CD4-positive, alpha-beta T cell treated with Interleukin-17A for 4 hours (primary cell): Measurements from ENCODE around the gene ZRANB2.
A peak's percentile ranks its signal among the peaks of the same experiment; 100 is the strongest.

ENCODE experiments used
- DNase-seq: peaks from one replicate; pipeline ENCODE4 v3.0.0-alpha.2; 2020; ENCODE audit warnings: mixed read lengths

The ZRANB2 gene

GRCh38 chr1:71068325-71069240 is 12.3 kb downstream of the ZRANB2 start:
- no peak for DNase-seq

DNA sequence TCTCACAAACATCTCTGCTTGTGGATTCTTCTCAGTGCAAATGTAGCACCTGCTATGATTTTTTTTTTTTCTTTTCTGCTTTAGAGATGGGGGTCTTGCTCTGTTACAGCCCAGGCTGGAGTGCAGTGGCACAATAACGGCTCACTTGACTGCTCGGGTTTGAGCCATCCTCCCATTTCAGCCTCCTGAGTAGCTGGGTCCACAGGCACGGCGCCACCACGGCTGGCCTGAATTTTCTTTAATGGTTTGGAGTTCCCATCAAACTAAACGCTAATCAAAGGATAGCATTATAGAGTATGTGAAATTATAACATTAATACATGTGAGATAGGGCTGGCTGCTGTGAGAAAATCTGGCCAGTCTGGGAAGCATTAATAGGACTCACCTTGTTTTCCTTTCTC is 26.0 kb downstream of the ZRANB2 start:
- DNase-seq = no peak

DNA sequence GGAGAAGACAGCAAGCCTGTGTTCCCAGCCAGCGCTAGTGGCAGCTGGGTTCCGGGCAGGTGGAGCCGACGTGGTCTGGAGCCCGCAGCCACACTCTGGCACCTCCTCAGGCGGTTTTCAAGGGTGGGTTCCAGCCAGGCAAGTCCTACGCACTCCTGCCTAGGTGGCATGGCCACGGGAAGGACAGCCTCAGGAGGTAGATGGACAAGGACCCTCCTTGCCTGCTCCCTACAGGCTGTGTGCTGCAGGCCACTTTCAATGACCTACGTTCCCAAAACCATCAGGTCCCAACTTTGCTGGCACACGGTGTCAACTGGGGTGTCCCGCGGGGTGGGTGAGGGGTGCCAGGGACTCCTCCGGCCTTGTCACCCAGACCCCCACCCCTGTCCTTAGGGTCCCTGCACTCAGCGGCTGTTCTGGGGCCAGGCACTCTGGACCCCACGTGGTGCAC is 26.5 kb downstream of the ZRANB2 start:
- peak; percentile 6 for DNase-seq

DNA sequence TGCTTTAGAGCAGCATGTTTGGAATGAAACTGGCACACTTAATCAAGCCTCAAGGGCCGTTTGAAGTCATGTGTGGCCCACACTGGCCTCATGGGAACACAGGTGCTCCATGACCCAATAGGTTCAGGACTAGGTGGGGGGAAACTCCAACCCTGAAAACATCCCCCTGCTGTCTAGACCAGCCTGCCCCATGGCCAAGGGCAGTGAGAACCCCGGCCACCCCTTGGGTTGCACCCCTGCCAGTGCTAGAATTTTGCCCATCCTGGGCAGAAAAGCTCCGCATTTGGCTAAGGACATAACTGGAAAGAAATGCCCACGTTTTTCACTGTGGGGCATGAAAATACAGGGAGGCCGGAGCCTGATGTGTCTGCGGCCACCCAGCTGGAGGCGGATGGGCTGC is 27.1 kb downstream of the ZRANB2 start:
- no peak for DNase-seq

GRCh38 chr1:71053146-71053545 is 27.7 kb downstream of the ZRANB2 start:
- DNase-seq = no peak

DNA sequence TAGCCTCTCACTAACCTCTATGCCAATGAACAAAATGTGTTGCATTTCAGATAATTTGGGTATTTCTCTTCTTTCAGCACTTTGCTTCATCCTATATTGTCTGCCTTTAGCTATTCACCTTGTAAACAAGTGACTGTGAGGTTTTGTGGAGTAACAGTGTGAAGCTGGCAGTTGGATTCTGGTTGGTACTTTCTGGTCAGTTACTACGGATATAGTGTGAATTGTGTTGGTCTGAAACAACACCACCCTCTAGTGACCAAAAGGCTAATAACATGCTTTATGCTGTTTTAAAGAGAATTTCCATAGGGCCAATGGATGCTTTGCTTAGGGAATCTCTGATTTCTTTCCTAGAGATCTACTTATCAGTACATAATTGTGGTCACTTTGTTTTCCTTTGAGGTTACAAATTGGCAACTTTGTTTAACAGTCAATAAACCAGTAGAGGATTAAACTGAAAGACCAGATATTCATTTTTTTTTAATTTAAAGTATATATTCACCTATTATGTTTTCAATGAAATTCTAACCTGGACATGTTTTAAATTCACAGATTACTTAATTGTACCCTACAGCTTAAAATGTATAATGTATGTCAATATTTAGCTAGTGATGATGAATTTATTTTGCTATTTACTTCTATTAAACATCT is 30.8 kb downstream of the ZRANB2 start:
- DNase-seq = peak; percentile 8

- DNase-seq = peak; percentile 70
These were observed 32.9 kb downstream of the ZRANB2 start, which contains the start of gene PTGER3 for GRCh38 chr1:71047635-71048607. TSS of gene PTGER3 (minus strand) at chr1:71047816. CDS start at chr1:71047577, 239 bp downstream.

DNA sequence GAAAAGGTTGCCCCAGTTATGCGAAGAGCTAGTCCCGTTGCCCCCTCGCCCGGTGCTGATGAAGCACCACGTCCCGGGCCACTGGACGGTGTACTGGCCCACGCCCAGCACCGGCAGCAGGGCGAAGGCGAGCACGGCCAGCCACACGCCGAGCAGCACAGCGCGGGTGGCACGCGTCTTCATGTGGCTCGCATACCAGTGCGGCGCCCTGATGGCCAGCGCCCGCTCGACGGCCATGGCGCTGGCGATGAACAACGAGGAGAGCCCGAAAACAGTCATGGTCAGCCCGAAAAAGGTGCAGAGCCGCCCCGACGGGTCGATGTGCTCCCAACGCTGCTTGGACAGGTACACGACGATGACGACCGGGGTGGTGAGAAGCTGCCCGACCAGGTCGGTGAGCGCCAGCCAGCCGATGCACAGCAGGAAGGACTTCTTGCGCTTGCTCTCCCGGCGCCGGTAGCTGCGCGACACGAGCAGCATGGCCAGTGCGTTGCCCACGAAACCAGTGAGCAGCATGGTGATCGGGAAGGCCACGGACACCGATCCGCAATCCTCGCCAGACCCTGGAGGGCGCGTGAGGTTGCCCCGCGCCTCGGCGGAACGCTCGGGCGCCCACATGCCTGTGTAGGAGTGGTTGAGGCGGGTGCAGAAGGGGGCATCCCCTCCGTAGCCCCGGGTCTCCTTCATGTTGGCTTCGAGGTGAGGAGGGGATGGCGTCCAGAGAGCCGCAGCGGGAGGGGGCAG is 33.8 kb downstream of the ZRANB2 start:
- DNase-seq = peak; percentile 28

DNA sequence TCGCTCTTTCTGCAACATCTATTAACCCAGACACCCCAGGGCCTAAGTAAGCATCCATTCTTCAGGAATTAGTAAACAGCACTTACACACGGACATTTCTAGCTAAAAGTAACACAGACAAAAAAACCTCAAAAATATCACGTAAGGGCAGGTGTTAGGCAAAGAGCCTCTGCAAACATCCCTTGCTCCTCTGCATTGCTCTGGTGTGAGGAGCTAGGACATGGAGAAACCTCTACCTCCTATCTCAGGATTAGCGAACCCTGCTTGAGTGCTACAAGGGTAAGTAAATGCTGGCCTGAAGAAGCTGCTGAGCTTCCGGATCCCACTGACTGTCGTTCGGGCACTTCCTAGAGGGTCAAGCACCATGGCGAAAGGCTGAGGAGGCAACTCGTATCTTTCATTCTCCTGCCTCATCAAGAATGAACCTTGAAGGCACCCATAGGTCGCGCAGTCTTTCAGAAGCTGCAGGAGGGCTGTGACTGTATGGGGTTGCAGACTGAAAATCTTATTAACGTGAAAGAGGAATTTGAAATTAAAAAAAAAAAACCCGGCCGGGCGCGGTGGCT is 35.3 kb downstream of the ZRANB2 start:
- DNase-seq = no peak

GRCh38 chr1:71044833-71045232 is 36.0 kb downstream of the ZRANB2 start:
- DNase-seq = no peak

DNA sequence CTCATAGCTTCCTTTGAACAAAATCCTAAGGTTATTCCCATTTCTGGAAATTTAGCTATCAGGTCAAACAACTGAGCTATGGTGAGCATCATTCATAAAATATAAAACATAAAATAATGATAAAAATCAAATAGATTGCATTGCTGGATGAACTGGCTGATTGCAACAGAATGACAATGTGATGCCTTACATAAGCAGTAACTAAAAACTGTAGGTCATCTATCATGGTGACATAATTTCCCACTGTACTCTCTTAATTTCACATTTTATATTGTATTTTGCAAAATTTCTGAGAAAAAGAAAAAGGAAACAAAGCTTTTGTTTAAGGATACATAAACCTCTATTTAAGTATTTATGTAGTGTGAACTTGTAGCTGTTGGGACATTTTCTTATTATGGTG is 37.8 kb downstream of the ZRANB2 start:
- DNase-seq = no peak

GRCh38 chr1:71041806-71042205 is 39.0 kb downstream of the ZRANB2 start:
- no peak for DNase-seq

GRCh38 chr1:71039661-71040262 is 41.1 kb downstream of the ZRANB2 start:
- no peak for DNase-seq

- no peak for DNase-seq
These were observed 41.9 kb downstream of the ZRANB2 start for GRCh38 chr1:71038942-71039341.

DNA sequence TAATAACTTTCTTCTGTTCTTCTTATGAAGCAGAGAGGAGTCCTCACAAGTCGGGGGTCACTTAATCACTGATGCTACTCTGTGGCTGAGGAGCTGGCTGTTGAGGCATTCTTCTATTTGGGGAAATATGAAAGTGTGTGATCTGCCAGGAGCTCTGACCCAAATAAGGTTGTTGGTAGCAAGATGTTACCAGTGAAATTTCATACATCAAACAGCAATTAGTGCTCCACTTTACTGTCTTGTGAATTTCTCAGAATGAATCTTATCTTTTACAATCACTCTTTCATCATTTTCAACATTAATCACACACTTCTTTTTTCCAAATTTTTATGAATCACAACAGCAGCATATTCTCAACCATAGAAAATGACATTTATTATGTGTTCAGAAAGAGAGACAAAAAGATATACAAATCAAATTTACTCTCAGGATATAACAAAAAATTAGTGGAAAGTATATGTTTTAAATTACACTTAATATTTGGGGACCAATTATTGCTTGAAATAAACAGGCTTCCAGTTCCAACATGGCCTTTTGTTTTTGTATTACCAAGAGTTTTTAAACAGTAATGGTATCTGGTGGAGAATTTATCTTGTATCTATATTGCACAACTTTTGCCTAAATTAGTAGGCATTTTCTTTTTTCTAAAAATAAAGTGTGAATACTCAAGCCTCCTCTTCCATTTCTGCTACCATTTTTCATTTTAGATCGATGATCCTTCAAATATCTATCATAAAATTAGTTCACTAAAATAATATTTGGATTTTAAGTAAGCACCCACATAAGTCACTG is 42.8 kb downstream of the ZRANB2 start:
- DNase-seq = no peak

DNA sequence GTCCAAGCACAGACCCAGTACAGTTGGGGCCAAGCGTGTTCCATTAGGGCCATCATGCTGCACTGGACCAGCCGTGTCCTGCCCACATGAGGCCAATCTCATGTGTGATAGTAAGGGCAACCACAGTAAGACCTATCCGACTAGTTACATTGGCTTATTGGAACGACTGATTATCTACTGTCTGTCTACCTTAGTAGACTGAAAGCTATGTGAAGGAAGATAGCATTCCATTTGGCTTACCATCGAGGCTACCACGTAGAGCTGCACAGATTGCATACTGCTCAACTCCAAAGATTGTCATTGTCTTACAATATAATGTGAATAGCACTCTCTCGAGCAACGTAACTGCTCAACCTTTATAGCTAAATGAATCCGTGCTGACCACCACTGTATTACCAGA is 43.8 kb downstream of the ZRANB2 start:
- DNase-seq = no peak

- DNase-seq = no peak
These were observed 47.7 kb downstream of the ZRANB2 start for GRCh38 chr1:71033136-71033535.

DNA sequence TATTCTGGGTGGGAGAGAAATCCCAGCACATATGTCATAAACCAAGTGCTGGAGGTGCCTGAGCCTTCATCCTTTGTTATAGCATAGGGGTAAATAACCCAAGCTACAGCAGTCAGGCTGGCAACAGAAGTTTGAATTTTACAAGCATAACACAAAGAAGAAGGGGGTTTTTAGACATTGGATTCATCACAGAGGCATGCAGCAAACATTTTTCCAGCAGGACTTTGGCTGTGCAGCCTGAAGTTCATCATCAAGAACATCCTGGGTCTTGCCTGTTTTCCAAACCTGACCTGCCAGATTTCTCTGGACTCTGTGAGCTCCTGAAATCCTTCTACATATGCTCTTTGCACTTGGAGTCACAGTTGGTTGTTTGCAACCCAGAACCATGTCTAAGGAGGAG is 49.4 kb downstream of the ZRANB2 start:
- DNase-seq = no peak

- no peak for DNase-seq
These were observed 50.8 kb downstream of the ZRANB2 start for GRCh38 chr1:71030026-71030425.

DNA sequence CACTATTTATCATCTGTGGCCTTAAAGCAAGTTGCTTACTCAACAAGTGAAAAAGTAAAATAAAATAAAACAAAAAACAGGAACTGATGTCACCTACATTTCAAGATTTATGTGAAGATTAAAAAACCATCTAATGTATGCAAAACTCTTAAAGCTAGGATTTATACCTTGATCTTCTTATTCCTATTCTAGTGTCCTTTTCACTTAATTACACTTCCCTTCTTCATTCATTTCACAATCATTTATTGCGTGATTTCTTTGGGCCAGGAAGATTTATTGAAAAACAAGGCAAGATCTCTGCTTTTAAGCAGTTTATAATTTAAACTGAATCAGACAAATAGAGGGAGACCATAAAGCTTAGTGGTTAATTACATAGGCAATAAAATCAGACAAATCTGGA is 51.9 kb downstream of the ZRANB2 start:
- no peak for DNase-seq

GRCh38 chr1:71027991-71028390 is 52.8 kb downstream of the ZRANB2 start:
- no peak for DNase-seq
